Breast epithelium (tissue), 3 donors: Measurements from ENCODE around the gene DUSP19.

Source experiments
- POLR2A ChIP-seq: fragments of 450-650 bp; IDR thresholded peaks from one replicate; pipeline ENCODE4 v1.6.1; 2016; ENCODE audit warnings: antibody characterized with exemption, mild to moderate bottlenecking, moderate library complexity
- POLR2AphosphoS5 ChIP-seq, 3 donors: sonication (generic); formaldehyde crosslinking; IDR thresholded peaks; one replicate each; pipeline ENCODE4 v1.6.1; 2017; ENCODE audit warnings: antibody characterized with exemption in 3 of 3
- TF ChIP-seq, protein P1 (sequence below), 3 donors: fragments of 450-650 bp; IDR thresholded peaks; one replicate each; pipeline ENCODE4 v1.5.1; 2016 to 2017; ENCODE audit warnings: antibody characterized with exemption in 3 of 3, mild to moderate bottlenecking in 3 of 3, moderate library complexity in 3 of 3

DNA sequence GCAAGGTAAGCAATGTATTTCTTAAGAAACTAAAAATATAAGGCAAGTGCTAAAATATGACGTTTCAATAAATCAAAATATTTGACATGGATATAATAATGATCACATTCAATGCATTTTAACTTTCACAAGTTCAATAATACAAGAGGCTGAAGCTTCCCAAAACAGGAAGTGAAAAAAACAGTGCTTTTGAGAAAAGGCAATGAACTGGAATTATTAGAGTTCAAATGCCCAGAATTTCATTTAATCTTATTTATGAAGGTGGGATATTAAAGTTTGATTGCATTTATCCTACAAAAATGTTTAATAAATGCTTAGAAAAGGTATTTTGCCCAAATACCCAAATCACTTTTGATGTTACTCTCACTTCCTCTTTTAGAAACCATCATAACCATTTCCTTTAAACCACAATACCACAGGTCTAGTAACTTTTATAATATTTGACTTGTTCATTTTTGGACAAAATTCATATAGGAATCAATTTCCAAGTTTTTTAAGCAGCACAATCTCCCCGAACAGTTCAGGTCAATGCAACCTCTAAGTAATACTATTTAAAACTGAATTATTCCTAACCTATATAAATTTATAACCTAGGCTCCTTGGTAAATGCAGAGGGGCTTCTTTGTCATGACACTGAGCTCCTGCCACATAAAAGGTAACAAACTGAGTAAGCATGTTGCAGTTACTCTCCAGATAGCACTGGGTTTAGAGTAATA, 42.4 kb upstream of the DUSP19 start:
- TF ChIP-seq, protein P1, sequence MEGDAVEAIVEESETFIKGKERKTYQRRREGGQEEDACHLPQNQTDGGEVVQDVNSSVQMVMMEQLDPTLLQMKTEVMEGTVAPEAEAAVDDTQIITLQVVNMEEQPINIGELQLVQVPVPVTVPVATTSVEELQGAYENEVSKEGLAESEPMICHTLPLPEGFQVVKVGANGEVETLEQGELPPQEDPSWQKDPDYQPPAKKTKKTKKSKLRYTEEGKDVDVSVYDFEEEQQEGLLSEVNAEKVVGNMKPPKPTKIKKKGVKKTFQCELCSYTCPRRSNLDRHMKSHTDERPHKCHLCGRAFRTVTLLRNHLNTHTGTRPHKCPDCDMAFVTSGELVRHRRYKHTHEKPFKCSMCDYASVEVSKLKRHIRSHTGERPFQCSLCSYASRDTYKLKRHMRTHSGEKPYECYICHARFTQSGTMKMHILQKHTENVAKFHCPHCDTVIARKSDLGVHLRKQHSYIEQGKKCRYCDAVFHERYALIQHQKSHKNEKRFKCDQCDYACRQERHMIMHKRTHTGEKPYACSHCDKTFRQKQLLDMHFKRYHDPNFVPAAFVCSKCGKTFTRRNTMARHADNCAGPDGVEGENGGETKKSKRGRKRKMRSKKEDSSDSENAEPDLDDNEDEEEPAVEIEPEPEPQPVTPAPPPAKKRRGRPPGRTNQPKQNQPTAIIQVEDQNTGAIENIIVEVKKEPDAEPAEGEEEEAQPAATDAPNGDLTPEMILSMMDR (IDR thresholded peaks at IDR 0.05), result no peak
- no peak for TF ChIP-seq POLR2AphosphoS5 (IDR thresholded peaks at IDR 0.05)
- TF ChIP-seq POLR2A, result no peak
